Activated naive CD4-positive, alpha-beta T cell treated with anti-CD3 and anti-CD28 coated beads for 36 hours (primary cell): ENCODE data around the gene SLC6A5. TPM values are rescaled to one million over a fixed set of nuclear protein-coding genes. Genes with fewer than 3 reads are reported as not detected.

ENCODE experiments used
- total RNA-seq, 2 experiments: library from RNA; stranded (reverse); gene quantifications; one replicate each; pipeline ENCODE4 v1.2.3, GENCODE V29; 2021

SLC6A5 gene
- total RNA-seq, 2 experiments from 2014 or later: not detected

Other genes with a start within 250 kb of the SLC6A5 start
- 10 to 100 TPM; 78.3 to 80.7 TPM for gene HTATIP2, start 235.9 kb upstream of the SLC6A5 start, total RNA-seq
- 10 to 100 TPM; 31.0 to 33.2 TPM for gene PRMT3, start 211.9 kb upstream of the SLC6A5 start, total RNA-seq
- gene NELL1, start 70.0 kb downstream of the SLC6A5 start, total RNA-seq: not detected